GM12892 (cell line): Measurements from ENCODE around the gene MYO15A.

ENCODE experiments used
- POLR2A ChIP-seq: IDR thresholded peaks from 2 replicates; pipeline ENCODE4 v1.6.1; 2011; ENCODE audit warnings: low read depth, low read length, control low read depth
- POLR2AphosphoS5 ChIP-seq: IDR thresholded peaks from 2 replicates; pipeline ENCODE4 v1.6.1; 2011; ENCODE audit warnings: low read depth, low read length, control low read depth
- TAF1 ChIP-seq: IDR thresholded peaks from 2 replicates; pipeline ENCODE4 v1.6.1; 2011; ENCODE audit warnings: low read depth, mild to moderate bottlenecking, control low read depth, low read length, borderline replicate concordance

GRCh38 chr17:18156976-18157280, 48.4 kb downstream of the MYO15A start:
- TF ChIP-seq POLR2AphosphoS5: no peak
- no peak for TF ChIP-seq POLR2A
- no peak for TF ChIP-seq TAF1
